Neural cell (in vitro differentiated cells): ENCODE results near the gene FSTL5.

Source experiments
- EP300 ChIP-seq: fragments of 450-650 bp; conservative IDR thresholded peaks from 2 replicates; pipeline ENCODE4 v1.6.1; 2014; ENCODE audit warnings: antibody characterized with exemption, mild to moderate bottlenecking, moderate library complexity; ENCODE audit not compliant: poor library complexity, severe bottlenecking
- EZH2 ChIP-seq: fragments of 200-600, 300-800 bp; shearing (Covaris generic), sonication (generic); IDR thresholded peaks from 2 replicates; pipeline ENCODE4 v1.6.1; 2014; ENCODE audit warnings: antibody characterized with exemption, low read length, borderline replicate concordance, mild to moderate bottlenecking; ENCODE audit not compliant: insufficient read depth, poor library complexity, severe bottlenecking
- POLR2AphosphoS5 ChIP-seq: IDR thresholded peaks from 2 replicates; pipeline ENCODE4 v1.6.1; 2012
- RAD21 ChIP-seq: fragments of 450-650 bp; conservative IDR thresholded peaks from 2 replicates; pipeline ENCODE4 v1.6.1; 2014; ENCODE audit warnings: antibody characterized with exemption, mild to moderate bottlenecking, moderate library complexity
- TF ChIP-seq, protein P1 (sequence below): fragments of 450-650 bp; IDR thresholded peaks from 2 replicates; pipeline ENCODE4 v1.5.1; 2014; ENCODE audit warnings: antibody characterized with exemption, mild to moderate bottlenecking, moderate library complexity; ENCODE audit not compliant: poor library complexity, severe bottlenecking

- TF ChIP-seq, protein P1, sequence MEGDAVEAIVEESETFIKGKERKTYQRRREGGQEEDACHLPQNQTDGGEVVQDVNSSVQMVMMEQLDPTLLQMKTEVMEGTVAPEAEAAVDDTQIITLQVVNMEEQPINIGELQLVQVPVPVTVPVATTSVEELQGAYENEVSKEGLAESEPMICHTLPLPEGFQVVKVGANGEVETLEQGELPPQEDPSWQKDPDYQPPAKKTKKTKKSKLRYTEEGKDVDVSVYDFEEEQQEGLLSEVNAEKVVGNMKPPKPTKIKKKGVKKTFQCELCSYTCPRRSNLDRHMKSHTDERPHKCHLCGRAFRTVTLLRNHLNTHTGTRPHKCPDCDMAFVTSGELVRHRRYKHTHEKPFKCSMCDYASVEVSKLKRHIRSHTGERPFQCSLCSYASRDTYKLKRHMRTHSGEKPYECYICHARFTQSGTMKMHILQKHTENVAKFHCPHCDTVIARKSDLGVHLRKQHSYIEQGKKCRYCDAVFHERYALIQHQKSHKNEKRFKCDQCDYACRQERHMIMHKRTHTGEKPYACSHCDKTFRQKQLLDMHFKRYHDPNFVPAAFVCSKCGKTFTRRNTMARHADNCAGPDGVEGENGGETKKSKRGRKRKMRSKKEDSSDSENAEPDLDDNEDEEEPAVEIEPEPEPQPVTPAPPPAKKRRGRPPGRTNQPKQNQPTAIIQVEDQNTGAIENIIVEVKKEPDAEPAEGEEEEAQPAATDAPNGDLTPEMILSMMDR: no peak
- TF ChIP-seq POLR2AphosphoS5 (no peak), RAD21 (no peak), EZH2 (no peak), EP300 (no peak)
These were observed 6.6 kb downstream of the FSTL5 start for GRCh38 chr4:162157241-162157640.
